AG10803 (cell line): Measurements from ENCODE around the gene SERPINF2.

ENCODE experiments used
- DNase-seq: peaks from one replicate; pipeline ENCODE4 v3.0.0; 2010; ENCODE audit warnings: low read depth
- H3K4me3 ChIP-seq: 2 replicates; pipeline ENCODE4 v1.5.1; 2011; ENCODE audit warnings: mild to moderate bottlenecking, low read length, control low read depth
- CTCF ChIP-seq: conservative IDR thresholded peaks from 2 replicates; pipeline ENCODE4 v1.5.1; 2011; ENCODE audit warnings: mild to moderate bottlenecking, low read length, control low read depth, inconsistent platforms

SERPINF2 gene

GRCh38 chr17:1752425-1753262, 10.0 kb downstream of the SERPINF2 start:
- TF ChIP-seq CTCF: no peak
- no peak for DNase-seq
- no peak overlapping the region for H3K4me3 ChIP-seq

- TF ChIP-seq CTCF: no peak
- DNase-seq: no peak
- H3K4me3 ChIP-seq: no peak overlapping the region
Measured at GRCh38 chr17:1753767-1754429, 11.2 kb downstream of the SERPINF2 start.

- H3K4me3 ChIP-seq: no peak overlapping the region
- no peak for TF ChIP-seq CTCF
- no peak for DNase-seq
Measured at GRCh38 chr17:1754430-1755112, 11.9 kb downstream of the SERPINF2 start.

- no peak for DNase-seq
- no peak for TF ChIP-seq CTCF
- no peak overlapping the region for H3K4me3 ChIP-seq
Measured at GRCh38 chr17:1755252-1755826, 12.7 kb downstream of the SERPINF2 start.

GRCh38 chr17:1755827-1756262, 13.2 kb downstream of the SERPINF2 start:
- no peak overlapping the region for H3K4me3 ChIP-seq
- DNase-seq: no peak
- no peak for TF ChIP-seq CTCF

GRCh38 chr17:1758807-1759206, 16.1 kb downstream of the SERPINF2 start:
- no peak for DNase-seq
- no peak overlapping the region for H3K4me3 ChIP-seq
- no peak for TF ChIP-seq CTCF
